HepG2 (cell line): ENCODE data around the gene SEZ6. TPM values are rescaled to one million over a fixed set of nuclear protein-coding genes. Genes with fewer than 3 reads are reported as not detected.

Experiments
- ARID5B ChIP-seq: IDR thresholded peaks from 2 replicates; pipeline ENCODE4 v1.4.0; 2020; ENCODE audit warnings: mild to moderate bottlenecking, missing genetic modification reagents
- DNMT1 ChIP-seq: sonication (generic); formaldehyde crosslinking; IDR thresholded peaks from 2 replicates; pipeline ENCODE4 v1.5.1; 2020; ENCODE audit warnings: mild to moderate bottlenecking, missing genetic modification reagents
- ERF ChIP-seq: IDR thresholded peaks from 2 replicates; pipeline ENCODE4 v1.6.1; 2018; ENCODE audit warnings: missing biosample characterization, missing genetic modification reagents
- FOXK2 ChIP-seq: fragments of 450-650 bp; IDR thresholded peaks from 2 replicates; pipeline ENCODE4 v1.6.1; 2016
- GRHL1 ChIP-seq: sonication (generic); formaldehyde crosslinking; conservative IDR thresholded peaks from 2 replicates; pipeline ENCODE4 v1.8.0; 2022; ENCODE audit warnings: missing genetic modification reagents
- HNF4A ChIP-seq: sonication (generic); formaldehyde crosslinking; IDR thresholded peaks from 2 replicates; pipeline ENCODE4 v1.4.0; 2020; ENCODE audit warnings: missing genetic modification reagents
- KMT2A ChIP-seq: sonication (generic); formaldehyde crosslinking; IDR thresholded peaks from 2 replicates; pipeline ENCODE4 v1.4.0; 2020; ENCODE audit warnings: missing genetic modification reagents
- MED8 ChIP-seq: sonication (generic); formaldehyde crosslinking; IDR thresholded peaks from 2 replicates; pipeline ENCODE4 v1.8.1; 2023; ENCODE audit warnings: mild to moderate bottlenecking, missing genetic modification reagents; ENCODE audit not compliant: insufficient replicate concordance
- MTF2 ChIP-seq: sonication (generic); formaldehyde crosslinking; IDR thresholded peaks from 2 replicates; pipeline ENCODE4 v1.5.0; 2020; ENCODE audit warnings: missing genetic modification reagents, borderline replicate concordance
- NFKBIZ ChIP-seq: IDR thresholded peaks from 2 replicates; pipeline ENCODE4 v1.6.1; 2018; ENCODE audit warnings: missing genetic modification reagents, missing compliant biosample characterization
- PPARG ChIP-seq: conservative IDR thresholded peaks from 2 replicates; pipeline ENCODE4 v1.6.1; 2016; ENCODE audit warnings: missing biosample characterization, missing genetic modification reagents
- THAP11 ChIP-seq: IDR thresholded peaks from 2 replicates; pipeline ENCODE4 v1.6.1; 2016; ENCODE audit warnings: missing biosample characterization, missing genetic modification reagents
- ZBTB7A ChIP-seq: sonication (generic); formaldehyde crosslinking; IDR thresholded peaks from 2 replicates; pipeline ENCODE4 v1.8.0; 2022; ENCODE audit warnings: mild to moderate bottlenecking, missing genetic modification reagents
- ZFP37 ChIP-seq: sonication (generic); formaldehyde crosslinking; IDR thresholded peaks from 2 replicates; pipeline ENCODE4 v1.4.0; 2020; ENCODE audit warnings: missing genetic modification reagents, borderline replicate concordance
- ZNF232 ChIP-seq: sonication (generic); formaldehyde crosslinking; IDR thresholded peaks from 2 replicates; pipeline ENCODE4 v1.4.0; 2020; ENCODE audit warnings: missing genetic modification reagents, borderline replicate concordance
- ZNF556 ChIP-seq: sonication (generic); formaldehyde crosslinking; IDR thresholded peaks from 2 replicates; pipeline ENCODE4 v1.4.0; 2020; ENCODE audit warnings: mild to moderate bottlenecking, missing genetic modification reagents, borderline replicate concordance
- ZNF607 ChIP-seq: sonication (generic); formaldehyde crosslinking; IDR thresholded peaks from 2 replicates; pipeline ENCODE4 v1.5.1; 2020; ENCODE audit warnings: missing genetic modification reagents, mild to moderate bottlenecking, borderline replicate concordance
- ZNF609 ChIP-seq: sonication (generic); formaldehyde crosslinking; IDR thresholded peaks from 2 replicates; pipeline ENCODE4 v1.4.0; 2020; ENCODE audit warnings: mild to moderate bottlenecking, missing genetic modification reagents, borderline replicate concordance
- ZNF614 ChIP-seq: IDR thresholded peaks from 2 replicates; pipeline ENCODE4 v1.6.1; 2018; ENCODE audit warnings: missing biosample characterization, missing genetic modification reagents, inconsistent platforms, borderline replicate concordance
- ZNF619 ChIP-seq: sonication (generic); formaldehyde crosslinking; IDR thresholded peaks from 2 replicates; pipeline ENCODE4 v1.4.0; 2020; ENCODE audit warnings: mild to moderate bottlenecking, missing genetic modification reagents
- ZNF766 ChIP-seq: sonication (generic); formaldehyde crosslinking; IDR thresholded peaks from 2 replicates; pipeline ENCODE4 v1.5.0; 2020; ENCODE audit warnings: missing genetic modification reagents, borderline replicate concordance
- polyA plus RNA-seq, 8 experiments: library from polyadenylated mRNA; depleted of rRNA in 3 of 8; stranded (reverse) in 7 of 8; unstranded in 1 of 8; fragments of >200 nt; fragmentation: Illumina TruSeq in 4 of 8; extraction: Trizol in 4 of 8; gene quantifications; 2 replicates each; pipeline versions ENCODE4 v1.2.1 to v1.2.3, GENCODE V29; 2011 to 2016; ENCODE audit warnings: low read depth in 4 of 8, missing spikeins in 1 of 8, mixed read lengths in 1 of 8; ENCODE audit not compliant: insufficient read depth in 1 of 8
- total RNA-seq, 5 experiments: library from RNA; depleted of rRNA; stranded (reverse); fragments of >200 nt; fragmentation: Illumina TruSeq; extraction: Trizol; gene quantifications; 2 replicates each; pipeline ENCODE4 v1.2.3, GENCODE V29; 2016; ENCODE audit warnings: low read depth in 1 of 5

Gene SEZ6
- total and polyA plus RNA-seq, 2 of the 13 experiments (the other 11 are each of a cell fraction or from before 2014, with no cell fraction given): not detected

GRCh38 chr17:29005936-29006511 is at the start of gene SEZ6 (continued):
- TF ChIP-seq ZNF614 (CRISPR knock-in tag) (peak; percentile 82; the same call in 1 of the 2 replicates), NFKBIZ (CRISPR knock-in tag) (peak; percentile 80; the same call in 1 of the 2 replicates), HNF4A (CRISPR knock-in tag) (no peak), ZBTB7A (no peak), ZNF556 (CRISPR knock-in tag) (0 out of 2 replicates have a peak, but pooled peaks have one; percentile 71), THAP11 (CRISPR knock-in tag) (peak; percentile 78), ZNF609 (CRISPR knock-in tag) (peak; percentile 54; the same call in 1 of the 2 replicates), GRHL1 (CRISPR knock-in tag) (no peak), MED8 (CRISPR knock-in tag) (no peak), ZNF619 (CRISPR knock-in tag) (no peak), ERF (CRISPR knock-in tag) (peak; percentile 97), ZFP37 (CRISPR knock-in tag) (peak; percentile 74; the same call in 1 of the 2 replicates), KMT2A (CRISPR knock-in tag) (0 out of 2 replicates have a peak, but pooled peaks have one; percentile 46), ARID5B (CRISPR knock-in tag) (peak; percentile 69), ZNF232 (peak; percentile 94), DNMT1 (CRISPR knock-in tag) (0 out of 2 replicates have a peak, but pooled peaks have one; percentile 74), ZNF766 (peak; percentile 95), FOXK2 (no peak), MTF2 (CRISPR knock-in tag) (no peak; the same call in 1 of the 2 replicates), PPARG (CRISPR knock-in tag) (peak; percentile 83), ZNF607 (CRISPR knock-in tag) (peak; percentile 97)
